Measurements from ENCODE around the gene FAM184B. TPM values are rescaled to one million over a fixed set of nuclear protein-coding genes. Genes with fewer than 3 reads are reported as not detected.

The FAM184B gene
- total RNA-seq, 4 donors from 2014 or later, result not detected

GRCh38 chr4:17761062-17761461 lies 20.4 kb downstream of the FAM184B start:
- H3K27me3 ChIP-seq, result no peaks in the 10 kb centered on the region
- TF ChIP-seq CTCF (IDR thresholded peaks at IDR 0.05), result no peak
- no peak for TF ChIP-seq EP300 (IDR thresholded peaks at IDR 0.05)
- no peak for TF ChIP-seq POLR2A (IDR thresholded peaks at IDR 0.05)
- no peak overlapping the region for H3K27ac ChIP-seq

GRCh38 chr4:17760626-17761025 lies 20.8 kb downstream of the FAM184B start:
- no peak overlapping the region for H3K4me3 ChIP-seq
- H3K27me3 ChIP-seq, result no peaks in the 10 kb centered on the region
- H3K27ac ChIP-seq, result no peak overlapping the region
- no peaks in the 10 kb centered on the region for H3K36me3 ChIP-seq
- 74 to 76% methylated on average over 6 of the region's 6 CpGs for WGBS, 2 donors
- no peak for DNase-seq (ENCODE audit: low spot score in 2 of 2)
- no peaks in the 10 kb centered on the region for H3K9me3 ChIP-seq
- TF ChIP-seq CTCF (IDR thresholded peaks at IDR 0.05) (no peak), POLR2A (IDR thresholded peaks at IDR 0.05) (no peak), EP300 (IDR thresholded peaks at IDR 0.05) (no peak)
- H3K4me1 ChIP-seq, result no peaks in the 10 kb centered on the region

More at GRCh38 chr4:17761062-17761461, 20.4 kb downstream of the FAM184B start:
- no peaks in the 10 kb centered on the region for H3K4me1 ChIP-seq
- no peaks in the 10 kb centered on the region for H3K9me3 ChIP-seq
- H3K36me3 ChIP-seq, result no peaks in the 10 kb centered on the region
- no peak overlapping the region for H3K4me3 ChIP-seq
- WGBS, 2 donors, result 54 to 75% methylated on average over 1 of the region's 1 CpG
- DNase-seq (ENCODE audit: low spot score in 2 of 2), result no peak

GRCh38 chr4:17758485-17758884 lies 22.9 kb downstream of the FAM184B start:
- H3K4me1 ChIP-seq, result no peaks in the 10 kb centered on the region
- WGBS, 2 donors, result 34 to 37% methylated on average over 5 of the region's 5 CpGs
- H3K4me3 ChIP-seq, result no peak overlapping the region
- H3K27ac ChIP-seq, result no peak overlapping the region
- TF ChIP-seq CTCF (IDR thresholded peaks at IDR 0.05), result no peak
- no peak for TF ChIP-seq POLR2A (IDR thresholded peaks at IDR 0.05)
- TF ChIP-seq EP300 (IDR thresholded peaks at IDR 0.05), result no peak
- H3K36me3 ChIP-seq, result no peaks in the 10 kb centered on the region
- no peak for DNase-seq (ENCODE audit: low spot score in 2 of 2)
- H3K9me3 ChIP-seq, result no peaks in the 10 kb centered on the region
- no peaks in the 10 kb centered on the region for H3K27me3 ChIP-seq

GRCh38 chr4:17757621-17758020 lies 23.8 kb downstream of the FAM184B start:
- no peaks in the 10 kb centered on the region for H3K27me3 ChIP-seq
- H3K4me3 ChIP-seq, result no peak overlapping the region
- no peak overlapping the region for H3K27ac ChIP-seq
- H3K4me1 ChIP-seq, result no peaks in the 10 kb centered on the region
- no peaks in the 10 kb centered on the region for H3K36me3 ChIP-seq
- no peak for DNase-seq (ENCODE audit: low spot score in 2 of 2)
- no peaks in the 10 kb centered on the region for H3K9me3 ChIP-seq
- 21 to 30% methylated on average over 1 of the region's 1 CpG for WGBS, 2 donors
- TF ChIP-seq POLR2A (IDR thresholded peaks at IDR 0.05) (no peak), EP300 (IDR thresholded peaks at IDR 0.05) (no peak), CTCF (IDR thresholded peaks at IDR 0.05) (no peak)

- Histone ChIP-seq H3K9me3 (no peaks in the 10 kb centered on the region), H3K27me3 (no peaks in the 10 kb centered on the region), H3K4me3 (no peak overlapping the region), H3K27ac (no peak overlapping the region), H3K4me1 (no peaks in the 10 kb centered on the region), H3K36me3 (no peaks in the 10 kb centered on the region)
- no peak for DNase-seq (ENCODE audit: low spot score in 2 of 2)
- WGBS, 2 donors, result 94 to 96% methylated on average over 2 of the region's 2 CpGs
- no peak for TF ChIP-seq EP300 (IDR thresholded peaks at IDR 0.05)
Measured at GRCh38 chr4:17753646-17754045, 27.8 kb downstream of the FAM184B start.

GRCh38 chr4:17740702-17741101 lies 40.7 kb downstream of the FAM184B start:
- TF ChIP-seq CTCF (IDR thresholded peaks at IDR 0.05), result no peak
- 84 to 87% methylated on average over 4 of the region's 4 CpGs for WGBS, 2 donors

More at GRCh38 chr4:17740702-17741101, 40.7 kb downstream of the FAM184B start:
- no peak overlapping the region for H3K4me3 ChIP-seq
- no peaks in the 10 kb centered on the region for H3K4me1 ChIP-seq
- no peak for DNase-seq (ENCODE audit: low spot score in 2 of 2)
- H3K27ac ChIP-seq, result no peak overlapping the region
- H3K27me3 ChIP-seq, result no peaks in the 10 kb centered on the region
- no peaks in the 10 kb centered on the region for H3K9me3 ChIP-seq
- no peaks in the 10 kb centered on the region for H3K36me3 ChIP-seq
